HG03457 (cell line): ENCODE data around the gene DPH5.
"Not testable (repeated sequence)": the region's sequence is repeated elsewhere in the genome, so short reads cannot be mapped to it uniquely, and the experiment has no call there.

Experiments used
- ATAC-seq: cut with Tn5 transposase; IDR thresholded peaks from one replicate; pipeline ENCODE4 v1.9.1; 2021; ENCODE audit warnings: moderate number of reproducible peaks; ENCODE audit not compliant: unreplicated experiment

Gene DPH5

GRCh38 chr1:100946064-100946463, 79.5 kb downstream of the DPH5 start:
- ATAC-seq = not testable (repeated sequence)

- no peak for ATAC-seq
These were observed 82.1 kb downstream of the DPH5 start for GRCh38 chr1:100943533-100943932.

- ATAC-seq = no peak
These were observed 83.1 kb downstream of the DPH5 start for GRCh38 chr1:100942304-100943046.

GRCh38 chr1:100941580-100942216, 83.9 kb downstream of the DPH5 start:
- no peak for ATAC-seq

- no peak for ATAC-seq
These were observed 84.5 kb downstream of the DPH5 start for GRCh38 chr1:100941098-100941527.
